GM20000 (cell line): ENCODE results near the gene TKTL1.
"Not testable (repeated sequence)": the region's sequence is repeated elsewhere in the genome, so short reads cannot be mapped to it uniquely, and the experiment has no call there.

ENCODE experiments used
- DNase-seq: peaks from one replicate; pipeline ENCODE4 v3.0.0; 2012; ENCODE audit warnings: low spot score
- CTCF ChIP-seq: IDR thresholded peaks from 2 replicates; pipeline ENCODE4 v1.5.1; 2012; ENCODE audit warnings: mild to moderate bottlenecking, control low read depth; ENCODE audit errors: extremely low read depth, missing control alignments

Gene TKTL1

GRCh38 chrX:154295664-154296310 lies at the start of gene TKTL1:
Gene TKTL1, plus strand, starts transcription at chrX:154295795. Its CDS starts 65 bp downstream, at chrX:154295860.
- no peak for DNase-seq
- no peak for TF ChIP-seq CTCF

- not testable (repeated sequence) for DNase-seq
These were observed 48.1 kb upstream of the TKTL1 start for GRCh38 chrX:154247377-154248045.

GRCh38 chrX:154248076-154248475 lies 47.5 kb upstream of the TKTL1 start:
- DNase-seq, result not testable (repeated sequence)

GRCh38 chrX:154257282-154257681 lies 38.3 kb upstream of the TKTL1 start, which contains the start of gene OPN1MW3:
Gene OPN1MW3, plus strand, starts transcription at chrX:154257582. Its CDS starts 38 bp downstream, at chrX:154257620.
- DNase-seq, result not testable (repeated sequence)

GRCh38 chrX:154258711-154259110 lies 36.9 kb upstream of the TKTL1 start:
- not testable (repeated sequence) for DNase-seq

- not testable (repeated sequence) for DNase-seq
These were observed 32.5 kb upstream of the TKTL1 start for GRCh38 chrX:154263072-154263471.

GRCh38 chrX:154269245-154269644 lies 26.4 kb upstream of the TKTL1 start:
- DNase-seq, result not testable (repeated sequence)

- not testable (repeated sequence) for DNase-seq
These were observed 10.9 kb upstream of the TKTL1 start for GRCh38 chrX:154284489-154285338.

GRCh38 chrX:154286406-154286805 lies 9.2 kb upstream of the TKTL1 start:
- DNase-seq, result not testable (repeated sequence)

GRCh38 chrX:154294791-154295574 lies 612 bp upstream of the TKTL1 start, which contains the start of gene TEX28:
Gene TEX28, minus strand, starts transcription at chrX:154295124. Its CDS starts 3,007 bp downstream, at chrX:154292117.
- no peak for TF ChIP-seq CTCF

GRCh38 chrX:154296731-154297130 lies 1.1 kb downstream of the TKTL1 start:
- no peak for TF ChIP-seq CTCF
- DNase-seq, result no peak

More at GRCh38 chrX:154294791-154295574, 612 bp upstream of the TKTL1 start, which contains the start of gene TEX28:
- no peak for DNase-seq
